Ascending aorta (tissue), 2 donors: ENCODE results near the gene BTNL2. TPM values are rescaled to one million over a fixed set of nuclear protein-coding genes. Genes with fewer than 3 reads are reported as not detected.

Source experiments
- DNase-seq, 2 donors: peaks; one replicate each; pipeline ENCODE4 v3.0.0-alpha.2; 2019; ENCODE audit warnings: low spot score in 2 of 2
- H3K27ac ChIP-seq, 2 donors: fragments of 200-600 bp; sonication (generic); one replicate each; pipeline ENCODE4 v1.5.1; 2016 to 2017; ENCODE audit warnings: mild to moderate bottlenecking in 1 of 2
- H3K27me3 ChIP-seq: fragments of 200-600 bp; sonication (generic); one replicate; pipeline ENCODE4 v1.5.1; 2017
- H3K36me3 ChIP-seq, 2 donors: fragments of 200-600 bp; sonication (generic); one replicate each; pipeline ENCODE4 v1.5.1; 2016
- H3K4me1 ChIP-seq, 2 donors: fragments of 200-600 bp; sonication (generic); one replicate each; pipeline ENCODE4 v1.5.1; 2016 to 2017; ENCODE audit warnings: mild to moderate bottlenecking in 1 of 2
- H3K4me3 ChIP-seq, 2 donors: fragments of 200-600 bp; sonication (generic); one replicate each; pipeline ENCODE4 v1.5.1; 2016 to 2017; ENCODE audit warnings: mild to moderate bottlenecking in 1 of 2
- H3K9me3 ChIP-seq, 2 donors: fragments of 200-600 bp; sonication (generic); one replicate each; pipeline ENCODE4 v1.5.1; 2016
- intact Hi-C: fragments of 100-400 bp; cut with DNase I; formaldehyde crosslinking; loops from one replicate; pipeline ENCODE4 v1.15.1; 2023
- total RNA-seq: library from RNA; depleted of rRNA; stranded (reverse); fragments of >200 nt; gene quantifications from one replicate; pipeline ENCODE4 v1.1.0, GENCODE V29; 2016
- TF ChIP-seq, protein P1 (sequence below), 3 experiments: fragments of 200-600 bp in 2 of 3; fragments of 450-650 bp in 1 of 3; sonication (generic) in 2 of 3; IDR thresholded peaks; one replicate each; pipeline ENCODE4 v1.5.1; 2016 to 2019; ENCODE audit warnings: antibody characterized with exemption in 3 of 3, mild to moderate bottlenecking in 1 of 3, moderate library complexity in 1 of 3

BTNL2 gene
- total RNA-seq, 1 donor from 2014 or later: not detected

DNA sequence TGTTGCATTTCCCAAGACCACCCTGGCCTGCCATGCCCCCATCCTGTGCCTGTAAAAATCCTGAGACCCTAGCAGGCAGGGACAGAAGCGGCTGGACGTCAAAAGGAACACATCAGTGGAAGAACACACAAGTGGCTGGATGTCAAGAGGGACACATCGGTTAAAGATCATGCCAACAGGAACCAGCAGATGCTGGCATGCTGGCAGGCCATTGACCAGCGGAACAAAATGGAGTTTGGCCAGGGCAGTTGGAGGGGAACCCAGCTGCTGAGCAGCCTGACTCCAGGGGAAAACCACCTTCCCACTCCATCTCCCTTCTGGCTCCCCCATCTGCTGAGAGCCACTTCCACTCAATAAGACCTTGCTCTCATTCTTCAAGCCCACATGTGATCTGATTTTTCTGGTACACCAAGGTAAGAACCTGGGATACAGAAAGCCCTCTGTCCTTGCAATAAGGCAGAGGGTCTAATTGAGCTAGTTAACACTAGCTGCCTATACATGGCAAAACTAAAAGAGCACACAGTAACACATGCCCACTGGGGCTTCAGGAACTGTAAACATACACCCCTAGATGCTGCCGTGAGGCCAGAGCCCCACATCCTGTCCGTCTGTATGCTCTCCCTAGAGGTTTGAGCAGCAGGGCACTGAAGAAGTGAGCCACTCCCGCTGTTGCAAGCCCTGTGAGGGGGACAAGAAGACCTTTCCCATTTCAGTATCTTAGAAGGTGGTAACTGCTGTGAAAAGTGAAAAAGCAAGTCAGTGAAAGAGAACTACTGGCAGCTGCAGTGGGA lies 31.0 kb downstream of the BTNL2 start:
- no peak for DNase-seq
- intact Hi-C loops: no loop called here
- Histone ChIP-seq H3K9me3 (no peaks in the 10 kb centered on the region), H3K4me1 (no peaks in the 10 kb centered on the region), H3K4me3 (no peak overlapping the region), H3K27ac (no peak overlapping the region), H3K27me3 (no peaks in the 10 kb centered on the region), H3K36me3 (no peaks in the 10 kb centered on the region)
- TF ChIP-seq, protein P1, sequence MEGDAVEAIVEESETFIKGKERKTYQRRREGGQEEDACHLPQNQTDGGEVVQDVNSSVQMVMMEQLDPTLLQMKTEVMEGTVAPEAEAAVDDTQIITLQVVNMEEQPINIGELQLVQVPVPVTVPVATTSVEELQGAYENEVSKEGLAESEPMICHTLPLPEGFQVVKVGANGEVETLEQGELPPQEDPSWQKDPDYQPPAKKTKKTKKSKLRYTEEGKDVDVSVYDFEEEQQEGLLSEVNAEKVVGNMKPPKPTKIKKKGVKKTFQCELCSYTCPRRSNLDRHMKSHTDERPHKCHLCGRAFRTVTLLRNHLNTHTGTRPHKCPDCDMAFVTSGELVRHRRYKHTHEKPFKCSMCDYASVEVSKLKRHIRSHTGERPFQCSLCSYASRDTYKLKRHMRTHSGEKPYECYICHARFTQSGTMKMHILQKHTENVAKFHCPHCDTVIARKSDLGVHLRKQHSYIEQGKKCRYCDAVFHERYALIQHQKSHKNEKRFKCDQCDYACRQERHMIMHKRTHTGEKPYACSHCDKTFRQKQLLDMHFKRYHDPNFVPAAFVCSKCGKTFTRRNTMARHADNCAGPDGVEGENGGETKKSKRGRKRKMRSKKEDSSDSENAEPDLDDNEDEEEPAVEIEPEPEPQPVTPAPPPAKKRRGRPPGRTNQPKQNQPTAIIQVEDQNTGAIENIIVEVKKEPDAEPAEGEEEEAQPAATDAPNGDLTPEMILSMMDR (IDR thresholded peaks at IDR 0.05): no peak

DNA sequence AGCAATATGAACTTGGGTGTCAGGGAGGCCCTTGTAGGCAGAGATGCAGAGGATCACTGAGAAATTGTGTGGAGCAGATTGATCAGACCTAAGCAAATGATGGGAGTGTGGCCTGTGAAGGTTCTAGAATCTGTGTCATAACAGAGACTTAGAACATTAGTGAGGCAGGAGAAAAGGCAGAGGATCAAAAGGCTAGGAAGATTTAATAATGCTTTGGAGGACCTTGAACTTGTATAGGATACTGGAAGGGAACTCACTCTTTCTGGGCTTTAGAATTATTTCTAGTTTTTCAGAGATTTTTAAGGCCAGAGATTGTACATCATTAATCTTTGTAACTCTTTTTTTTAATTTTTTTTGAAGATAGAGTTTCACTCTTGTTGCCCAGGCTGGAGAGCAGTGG lies 35.2 kb downstream of the BTNL2 start, which contains the start of gene TSBP1:
TSBP1 (minus strand) TSS at position 101 of the 400 bp plus-strand sequence. CDS start 197 bp downstream, outside the sequence.
- no peak for DNase-seq
- no peaks in the 10 kb centered on the region for H3K9me3 ChIP-seq
- H3K4me3 ChIP-seq: no peak within 1 kb of the TSS
- no peaks in the 10 kb centered on the region for H3K4me1 ChIP-seq
- no peaks in the 10 kb centered on the region for H3K36me3 ChIP-seq
- intact Hi-C loops: no loop called here
- TF ChIP-seq, protein P1 (IDR thresholded peaks at IDR 0.05): no peak
- no peak within 1 kb of the TSS for H3K27ac ChIP-seq
- no peaks in the 10 kb centered on the region for H3K27me3 ChIP-seq

DNA sequence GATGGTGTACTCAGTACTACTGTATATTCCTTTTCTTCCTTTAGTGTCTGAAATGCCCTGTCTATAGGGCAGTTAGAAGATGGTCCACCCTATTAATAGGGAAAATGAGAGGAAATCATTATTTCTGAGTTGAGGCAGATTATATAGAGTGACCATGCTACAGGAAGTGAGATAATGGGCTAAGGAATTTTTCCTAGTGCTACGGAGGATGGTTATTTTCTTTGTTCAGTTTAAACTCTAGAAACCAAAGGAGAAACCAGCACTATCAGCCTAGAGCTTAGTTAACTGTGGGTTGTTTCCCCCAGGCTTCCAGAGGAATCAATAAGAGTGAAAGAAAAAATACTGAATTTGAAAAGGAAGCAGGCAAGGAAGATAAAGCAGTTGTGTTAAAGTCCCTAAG lies 35.8 kb downstream of the BTNL2 start:
- TF ChIP-seq, protein P1 (IDR thresholded peaks at IDR 0.05): no peak
- intact Hi-C loops: no loop called here
- no peak overlapping the region for H3K27ac ChIP-seq
- H3K27me3 ChIP-seq: no peaks in the 10 kb centered on the region
- no peaks in the 10 kb centered on the region for H3K4me1 ChIP-seq
- H3K36me3 ChIP-seq: no peaks in the 10 kb centered on the region
- no peaks in the 10 kb centered on the region for H3K9me3 ChIP-seq
- no peak overlapping the region for H3K4me3 ChIP-seq
- no peak for DNase-seq

DNA sequence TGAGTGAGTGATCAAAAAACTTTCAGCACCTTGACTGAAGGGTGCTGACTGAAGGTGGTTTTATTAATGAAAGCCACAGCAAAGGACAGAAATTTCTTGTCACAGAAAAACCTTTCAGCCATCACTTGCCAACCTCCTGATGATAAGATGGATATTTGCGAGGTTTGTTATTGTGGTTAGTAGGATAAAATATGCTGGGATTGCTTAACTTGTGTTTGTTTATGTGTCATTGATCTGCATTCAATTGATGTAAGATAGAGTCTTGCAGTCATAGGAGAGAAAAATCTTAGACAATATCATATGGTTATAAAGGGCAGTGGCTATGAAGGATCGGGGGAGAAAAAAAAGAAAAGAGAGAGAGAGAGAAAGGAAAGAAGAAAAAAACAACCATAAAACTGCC lies 36.5 kb downstream of the BTNL2 start:
- Histone ChIP-seq H3K4me3 (no peak overlapping the region), H3K4me1 (no peaks in the 10 kb centered on the region), H3K36me3 (no peaks in the 10 kb centered on the region), H3K27me3 (no peaks in the 10 kb centered on the region), H3K27ac (no peak overlapping the region), H3K9me3 (no peaks in the 10 kb centered on the region)
- intact Hi-C loops: no loop called here
- TF ChIP-seq, protein P1 (IDR thresholded peaks at IDR 0.05): no peak
- no peak for DNase-seq

DNA sequence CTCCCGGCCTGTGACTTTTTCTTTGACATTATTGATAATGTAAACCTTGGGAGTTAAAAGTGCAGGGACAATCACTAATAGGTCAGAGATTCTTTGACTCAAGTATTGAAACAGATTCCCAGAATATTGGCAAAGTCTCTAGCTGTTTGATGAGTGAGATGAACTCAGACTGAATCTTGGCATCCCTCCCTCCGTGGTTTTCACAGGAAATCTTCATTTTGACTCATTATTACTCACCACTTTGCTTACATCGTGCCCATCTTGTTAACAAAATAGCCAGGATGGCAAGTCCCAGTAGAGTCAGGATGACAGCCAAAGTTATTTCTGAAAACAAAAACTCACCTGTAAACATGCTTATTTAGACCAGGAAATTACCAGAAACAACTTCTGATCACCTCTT lies 37.3 kb downstream of the BTNL2 start:
- intact Hi-C loops: no loop called here
- no peak for DNase-seq
- H3K27me3 ChIP-seq: no peaks in the 10 kb centered on the region
- no peaks in the 10 kb centered on the region for H3K36me3 ChIP-seq
- no peak overlapping the region for H3K27ac ChIP-seq
- no peaks in the 10 kb centered on the region for H3K9me3 ChIP-seq
- H3K4me3 ChIP-seq: no peak overlapping the region
- H3K4me1 ChIP-seq: no peaks in the 10 kb centered on the region
- TF ChIP-seq, protein P1 (IDR thresholded peaks at IDR 0.05): no peak
